Measurements from ENCODE around the gene PHLDA3.

- TF ChIP-seq REST (IDR thresholded peaks at IDR 0.05) = no peak
- TF ChIP-seq, protein P1, sequence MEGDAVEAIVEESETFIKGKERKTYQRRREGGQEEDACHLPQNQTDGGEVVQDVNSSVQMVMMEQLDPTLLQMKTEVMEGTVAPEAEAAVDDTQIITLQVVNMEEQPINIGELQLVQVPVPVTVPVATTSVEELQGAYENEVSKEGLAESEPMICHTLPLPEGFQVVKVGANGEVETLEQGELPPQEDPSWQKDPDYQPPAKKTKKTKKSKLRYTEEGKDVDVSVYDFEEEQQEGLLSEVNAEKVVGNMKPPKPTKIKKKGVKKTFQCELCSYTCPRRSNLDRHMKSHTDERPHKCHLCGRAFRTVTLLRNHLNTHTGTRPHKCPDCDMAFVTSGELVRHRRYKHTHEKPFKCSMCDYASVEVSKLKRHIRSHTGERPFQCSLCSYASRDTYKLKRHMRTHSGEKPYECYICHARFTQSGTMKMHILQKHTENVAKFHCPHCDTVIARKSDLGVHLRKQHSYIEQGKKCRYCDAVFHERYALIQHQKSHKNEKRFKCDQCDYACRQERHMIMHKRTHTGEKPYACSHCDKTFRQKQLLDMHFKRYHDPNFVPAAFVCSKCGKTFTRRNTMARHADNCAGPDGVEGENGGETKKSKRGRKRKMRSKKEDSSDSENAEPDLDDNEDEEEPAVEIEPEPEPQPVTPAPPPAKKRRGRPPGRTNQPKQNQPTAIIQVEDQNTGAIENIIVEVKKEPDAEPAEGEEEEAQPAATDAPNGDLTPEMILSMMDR (IDR thresholded peaks at IDR 0.05) = no peak
- TF ChIP-seq POLR2A (IDR thresholded peaks at IDR 0.05; ENCODE audit: low read length) = no peak
- no peak for TF ChIP-seq HMGXB4 (CRISPR knock-in tag; IDR thresholded peaks at IDR 0.05; ENCODE audit: borderline replicate concordance)
- no peak for TF ChIP-seq EP300 (IDR thresholded peaks at IDR 0.05)
- no peak for TF ChIP-seq BHLHE40 (IDR thresholded peaks at IDR 0.05; ENCODE audit: low read depth, low read length)
- no peak for TF ChIP-seq FOSL2 (IDR thresholded peaks at IDR 0.05)
- no peak for TF ChIP-seq FOSL2 (CRISPR knock-in tag; IDR thresholded peaks at IDR 0.05)
- TF ChIP-seq HDAC2 (IDR thresholded peaks at IDR 0.05) = no peak
- no peak for TF ChIP-seq RFX5 (IDR thresholded peaks at IDR 0.05)
These were observed 9.9 kb downstream of the PHLDA3 start for GRCh38 chr1:201459052-201459451.

All from A549 (cell line).